Panc1 (cell line): Measurements from ENCODE around the gene ANO4.

ENCODE experiments used
- POLR2AphosphoS5 ChIP-seq: IDR thresholded peaks from 2 replicates; pipeline ENCODE4 v1.6.1; 2012; ENCODE audit warnings: mild to moderate bottlenecking, low read depth, low read length, moderate library complexity
- SIN3A ChIP-seq: IDR thresholded peaks from 2 replicates; pipeline ENCODE4 v1.6.1; 2012; ENCODE audit warnings: low read depth, mild to moderate bottlenecking, low read length, moderate library complexity, borderline replicate concordance; ENCODE audit not compliant: insufficient read depth
- TF ChIP-seq, protein P1 (sequence below): fragments of 450-650 bp; IDR thresholded peaks from 2 replicates; pipeline ENCODE4 v1.5.1; 2017; ENCODE audit warnings: mild to moderate bottlenecking

DNA sequence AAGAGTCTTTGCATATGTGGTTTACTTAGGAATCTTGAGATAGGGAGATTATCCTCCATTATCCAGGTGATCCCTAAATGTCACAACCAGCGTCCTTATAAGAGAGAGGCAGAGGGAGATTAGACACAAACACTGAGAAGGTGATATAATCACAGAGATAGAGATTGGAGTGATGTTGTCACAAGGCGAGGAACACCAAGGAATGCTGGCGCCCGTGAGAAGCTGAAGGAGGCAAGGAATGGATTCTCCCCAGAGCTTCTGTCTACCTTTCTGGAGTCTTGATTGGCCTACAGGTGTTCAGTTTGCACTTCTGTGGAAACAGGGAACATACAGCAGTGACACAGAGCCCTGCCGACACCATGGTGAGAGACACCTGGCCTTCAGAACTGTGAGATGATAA, 101.6 kb downstream of the ANO4 start:
- TF ChIP-seq, protein P1, sequence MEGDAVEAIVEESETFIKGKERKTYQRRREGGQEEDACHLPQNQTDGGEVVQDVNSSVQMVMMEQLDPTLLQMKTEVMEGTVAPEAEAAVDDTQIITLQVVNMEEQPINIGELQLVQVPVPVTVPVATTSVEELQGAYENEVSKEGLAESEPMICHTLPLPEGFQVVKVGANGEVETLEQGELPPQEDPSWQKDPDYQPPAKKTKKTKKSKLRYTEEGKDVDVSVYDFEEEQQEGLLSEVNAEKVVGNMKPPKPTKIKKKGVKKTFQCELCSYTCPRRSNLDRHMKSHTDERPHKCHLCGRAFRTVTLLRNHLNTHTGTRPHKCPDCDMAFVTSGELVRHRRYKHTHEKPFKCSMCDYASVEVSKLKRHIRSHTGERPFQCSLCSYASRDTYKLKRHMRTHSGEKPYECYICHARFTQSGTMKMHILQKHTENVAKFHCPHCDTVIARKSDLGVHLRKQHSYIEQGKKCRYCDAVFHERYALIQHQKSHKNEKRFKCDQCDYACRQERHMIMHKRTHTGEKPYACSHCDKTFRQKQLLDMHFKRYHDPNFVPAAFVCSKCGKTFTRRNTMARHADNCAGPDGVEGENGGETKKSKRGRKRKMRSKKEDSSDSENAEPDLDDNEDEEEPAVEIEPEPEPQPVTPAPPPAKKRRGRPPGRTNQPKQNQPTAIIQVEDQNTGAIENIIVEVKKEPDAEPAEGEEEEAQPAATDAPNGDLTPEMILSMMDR, result no peak
- no peak for TF ChIP-seq SIN3A
- no peak for TF ChIP-seq POLR2AphosphoS5
